ENCODE measurements around the gene NFKB1.
"Not testable (repeated sequence)": the region's sequence is repeated elsewhere in the genome, so short reads cannot be mapped to it uniquely, and the experiment has no call there.

The NFKB1 gene

DNA sequence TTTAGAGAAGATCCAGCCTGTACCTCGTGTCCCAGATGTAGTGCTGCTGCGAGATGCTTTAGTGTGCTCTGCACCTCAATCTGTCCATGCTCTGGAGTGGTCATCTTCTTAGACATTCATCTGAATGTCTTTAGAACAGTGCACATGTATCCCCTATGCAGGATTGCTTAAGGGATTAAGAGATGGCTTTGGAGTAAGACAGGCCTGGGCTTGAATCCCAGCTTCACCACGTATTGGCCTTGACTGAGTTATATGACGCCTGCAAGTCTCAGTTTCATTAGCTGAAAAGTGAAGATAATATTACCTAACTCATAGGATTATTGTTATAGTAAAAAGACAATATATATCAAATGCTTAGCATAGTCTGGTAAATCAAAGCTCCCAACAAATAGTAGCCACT lies 98.3 kb downstream of the NFKB1 start:
- DNase-seq (no peak), ATAC-seq (no peak)

DNA sequence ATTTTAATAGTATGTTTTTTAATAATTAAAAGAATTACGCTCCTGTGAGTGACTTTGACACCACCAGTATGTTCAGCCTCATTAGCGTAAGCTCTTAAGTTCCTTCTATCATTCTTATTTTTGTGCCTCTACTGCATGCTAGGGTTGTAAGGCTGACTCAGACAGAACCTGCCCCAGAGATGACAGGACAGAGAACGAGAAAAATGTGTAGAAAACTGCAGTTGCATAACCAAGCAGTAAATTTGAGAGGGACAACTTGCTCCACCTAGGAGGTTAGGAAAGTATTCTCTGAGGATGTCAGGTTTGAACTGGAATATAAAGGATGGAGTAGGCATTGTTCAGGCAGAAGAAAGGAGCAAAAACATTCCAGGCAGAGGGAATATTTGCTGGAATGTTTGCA lies 98.7 kb downstream of the NFKB1 start:
- ATAC-seq = no peak
- DNase-seq = no peak

DNA sequence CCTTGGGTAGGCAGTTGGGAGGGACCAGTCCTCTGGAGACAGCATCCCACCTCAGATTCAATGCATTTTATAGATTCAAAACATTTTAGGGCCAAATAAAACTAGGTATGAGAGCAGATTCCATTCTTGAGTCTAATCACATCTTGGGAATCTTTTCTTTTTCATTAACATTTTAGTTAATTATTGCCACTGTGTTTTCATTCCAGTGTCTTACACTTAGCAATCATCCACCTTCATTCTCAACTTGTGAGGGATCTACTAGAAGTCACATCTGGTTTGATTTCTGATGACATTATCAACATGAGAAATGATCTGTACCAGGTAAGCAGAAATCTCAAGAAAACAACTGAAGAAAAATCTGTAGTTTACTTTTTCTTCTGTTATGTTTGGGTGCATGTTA lies 99.5 kb downstream of the NFKB1 start:
- DNase-seq = no peak
- ATAC-seq = no peak

DNA sequence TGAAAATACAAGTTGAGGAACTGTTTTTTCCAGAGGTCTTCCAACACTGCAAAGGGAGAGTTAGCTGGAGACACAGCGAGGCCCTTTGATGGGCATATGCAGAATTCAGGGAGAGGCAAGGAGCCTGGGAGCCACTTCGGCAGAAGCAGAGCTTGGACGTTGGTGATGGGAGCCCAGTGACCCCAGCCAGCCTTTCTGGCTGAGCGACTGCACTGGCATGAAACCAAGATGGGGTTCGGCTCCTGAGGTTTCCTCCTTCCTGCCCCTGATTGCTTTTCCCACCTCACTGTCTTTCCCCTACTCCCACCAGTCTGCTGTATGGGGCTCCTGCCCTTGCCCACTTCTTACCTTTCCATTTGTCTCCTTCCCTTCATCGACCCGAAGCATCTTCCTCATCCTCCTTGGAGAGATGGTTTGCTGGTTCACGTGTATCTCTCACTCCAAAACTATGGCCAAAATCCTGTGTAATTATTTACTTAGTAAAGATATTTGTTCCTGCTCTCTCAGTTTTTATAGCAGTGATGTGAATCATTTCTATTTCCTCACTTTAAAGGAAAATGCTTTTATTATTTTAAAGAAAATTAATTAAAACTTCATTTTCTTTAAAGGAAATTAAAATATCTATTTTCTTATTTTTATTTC lies 100.5 kb downstream of the NFKB1 start:
- ATAC-seq = no peak

DNA sequence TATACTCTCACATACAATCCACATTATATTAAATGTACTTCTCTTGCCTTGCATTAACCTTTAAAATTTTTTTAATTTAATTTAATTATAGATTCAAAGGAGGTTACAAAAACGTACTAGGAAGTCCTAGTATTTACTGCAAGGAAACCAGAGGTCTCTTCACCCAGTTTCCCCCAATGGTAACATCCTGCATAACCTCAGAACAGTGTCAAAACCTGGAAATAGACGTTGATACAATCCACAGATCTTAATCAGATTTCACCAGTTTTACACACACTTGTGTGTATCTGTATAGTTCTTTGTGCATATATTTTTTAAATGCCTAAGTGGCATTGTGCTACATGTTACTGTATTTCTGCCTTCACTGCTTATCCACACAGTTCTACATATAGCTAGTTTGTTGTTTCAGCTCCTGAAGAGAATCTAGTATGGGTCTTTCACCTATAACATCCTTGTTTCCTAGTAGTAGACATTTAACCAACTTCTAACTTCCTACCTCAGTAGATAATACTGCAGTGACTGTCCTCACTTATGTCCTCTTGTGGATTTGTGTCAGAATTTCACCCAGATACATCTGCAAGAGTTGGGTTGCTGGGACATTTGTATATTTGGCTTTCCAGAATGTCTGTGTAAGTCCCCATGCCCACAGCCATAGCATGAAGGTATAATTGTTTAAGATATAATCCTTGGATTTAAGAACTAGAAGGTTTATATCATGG lies 103.2 kb downstream of the NFKB1 start:
- ATAC-seq (no peak), DNase-seq (no peak)

More for the DNA sequence above, 100.5 kb downstream of the NFKB1 start:
- no peak for DNase-seq

DNA sequence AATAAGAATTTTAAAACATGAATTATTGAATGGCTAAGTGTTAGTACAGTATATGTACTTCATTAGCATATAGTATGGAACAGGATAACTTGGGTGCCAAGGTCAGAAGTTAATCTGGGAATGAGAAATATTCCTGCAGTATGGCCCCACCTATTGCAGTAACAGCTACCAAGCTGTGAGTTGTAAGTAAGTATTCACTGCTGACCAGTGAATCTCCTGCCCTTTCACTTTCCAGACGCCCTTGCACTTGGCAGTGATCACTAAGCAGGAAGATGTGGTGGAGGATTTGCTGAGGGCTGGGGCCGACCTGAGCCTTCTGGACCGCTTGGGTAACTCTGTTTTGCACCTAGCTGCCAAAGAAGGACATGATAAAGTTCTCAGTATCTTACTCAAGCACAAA lies 105.1 kb downstream of the NFKB1 start:
- no peak for DNase-seq
- no peak for ATAC-seq

DNA sequence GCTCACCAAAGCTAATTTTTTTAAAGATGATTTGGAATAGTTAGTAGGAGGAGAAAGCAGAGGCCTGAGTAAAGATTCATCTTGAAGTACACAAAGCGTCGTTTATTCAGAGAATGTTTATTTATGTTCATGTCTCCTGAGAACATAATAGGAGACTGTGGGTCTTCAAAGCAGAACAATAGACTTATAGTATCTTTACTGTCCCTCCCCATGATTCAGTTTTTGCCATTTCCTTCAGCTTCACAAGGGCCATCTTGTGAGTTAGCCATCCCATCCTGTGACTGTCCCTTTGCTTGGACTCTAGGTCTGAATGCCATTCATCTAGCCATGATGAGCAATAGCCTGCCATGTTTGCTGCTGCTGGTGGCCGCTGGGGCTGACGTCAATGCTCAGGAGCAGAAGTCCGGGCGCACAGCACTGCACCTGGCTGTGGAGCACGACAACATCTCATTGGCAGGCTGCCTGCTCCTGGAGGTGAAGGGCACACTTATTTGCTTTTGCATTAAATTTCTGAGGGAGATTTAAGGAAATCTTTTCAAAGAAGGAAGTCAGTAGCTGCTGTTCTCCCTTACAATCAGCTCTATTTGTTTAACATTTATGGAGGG lies 105.8 kb downstream of the NFKB1 start:
- DNase-seq (no peak), ATAC-seq (no peak)

DNA sequence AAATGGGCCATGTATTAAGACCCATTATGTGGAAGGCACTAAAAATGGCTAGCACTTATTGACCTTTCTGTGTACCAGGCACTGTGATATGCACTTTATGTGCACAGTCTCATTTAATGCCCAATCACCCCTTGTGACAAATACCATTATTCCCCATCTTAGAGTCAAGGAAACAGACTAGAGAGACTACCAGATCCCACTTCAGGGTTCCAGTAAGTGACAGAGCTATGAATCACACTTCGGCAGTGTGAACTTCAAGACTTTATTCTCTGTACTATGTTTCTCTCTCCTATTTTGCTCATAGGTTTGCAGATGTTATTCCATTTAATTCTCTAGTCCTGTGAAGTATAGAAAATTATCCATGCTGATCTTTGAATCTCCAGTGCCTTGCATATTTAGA lies 107.0 kb downstream of the NFKB1 start:
- ATAC-seq (peak; percentile 37), DNase-seq (no peak)

DNA sequence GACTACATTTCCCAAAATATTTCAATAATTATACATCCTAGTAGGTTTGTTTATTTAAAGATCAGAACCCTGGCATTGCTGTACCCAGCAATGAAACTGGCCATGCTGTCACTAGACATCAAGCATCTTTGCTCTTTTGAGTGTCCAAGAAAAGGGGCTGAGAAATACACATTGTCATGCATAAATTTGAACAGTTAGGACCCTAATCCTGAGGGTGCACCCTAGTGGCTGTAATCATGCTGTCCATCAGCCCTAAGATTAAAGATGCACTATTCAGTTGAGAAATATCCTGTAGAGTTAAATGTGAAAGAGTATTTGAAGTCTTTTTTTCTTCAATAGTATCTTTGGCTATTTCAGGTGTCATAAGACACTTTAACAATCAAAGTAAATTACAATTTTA lies 108.8 kb downstream of the NFKB1 start:
- no peak for ATAC-seq
- DNase-seq = no peak

DNA sequence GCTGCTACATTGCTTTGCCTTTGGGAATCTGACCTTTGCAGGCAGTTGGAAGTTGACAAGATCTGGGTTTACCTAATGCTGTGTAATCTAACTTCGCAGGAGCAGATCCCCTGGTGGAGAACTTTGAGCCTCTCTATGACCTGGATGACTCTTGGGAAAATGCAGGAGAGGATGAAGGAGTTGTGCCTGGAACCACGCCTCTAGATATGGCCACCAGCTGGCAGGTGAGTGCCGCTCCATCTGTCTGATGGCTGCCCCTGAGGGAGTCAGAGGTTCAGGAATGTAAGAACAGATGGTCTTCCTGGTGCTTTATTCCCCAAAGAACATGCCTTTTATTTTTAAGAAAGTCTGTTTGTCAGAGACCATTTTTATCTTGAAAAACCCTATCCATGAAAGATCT lies 109.3 kb downstream of the NFKB1 start:
- ATAC-seq (no peak), DNase-seq (no peak)

DNA sequence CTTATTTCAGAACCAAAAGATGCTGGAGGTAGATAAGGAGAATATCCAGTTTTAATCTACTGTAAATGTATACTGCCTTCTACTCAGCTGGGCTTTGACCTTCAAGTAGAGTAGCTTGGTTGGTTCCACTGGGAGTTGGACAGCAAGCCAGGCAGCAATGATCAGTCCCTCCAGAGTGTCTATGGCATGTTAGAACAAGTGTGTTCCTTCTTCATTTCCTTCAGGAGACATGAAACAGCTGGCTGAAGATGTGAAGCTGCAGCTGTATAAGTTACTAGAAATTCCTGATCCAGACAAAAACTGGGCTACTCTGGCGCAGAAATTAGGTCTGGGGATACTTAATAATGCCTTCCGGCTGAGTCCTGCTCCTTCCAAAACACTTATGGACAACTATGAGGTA lies 111.1 kb downstream of the NFKB1 start:
- ATAC-seq = no peak
- DNase-seq = no peak

DNA sequence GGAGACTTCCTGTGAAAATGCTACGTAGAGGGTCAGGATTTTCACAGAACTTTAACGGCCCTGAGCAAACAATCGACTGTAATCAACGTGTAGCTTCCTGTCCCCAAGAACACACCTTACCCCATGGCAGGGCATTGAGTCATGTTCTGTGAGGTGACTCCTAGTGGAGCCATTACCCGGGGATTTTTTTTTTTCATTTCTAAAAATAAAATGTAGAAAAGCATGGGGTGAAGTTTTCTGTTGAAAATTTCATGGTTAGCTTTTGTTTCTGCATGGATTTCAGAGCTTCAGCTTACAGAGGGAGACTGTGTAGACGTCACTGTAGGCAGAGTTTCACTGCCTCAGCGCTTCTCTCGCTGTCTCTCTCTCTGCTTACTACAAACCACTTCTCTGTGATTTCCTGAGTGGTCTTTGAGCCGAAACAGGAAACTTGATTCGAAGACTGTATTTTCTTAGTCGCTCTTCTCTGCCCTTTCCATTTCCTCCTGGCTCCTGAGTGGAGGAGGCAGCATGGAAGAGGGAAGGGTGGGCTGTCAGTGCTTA lies 111.7 kb downstream of the NFKB1 start:
- DNase-seq (no peak), ATAC-seq (peak; percentile 84)

DNA sequence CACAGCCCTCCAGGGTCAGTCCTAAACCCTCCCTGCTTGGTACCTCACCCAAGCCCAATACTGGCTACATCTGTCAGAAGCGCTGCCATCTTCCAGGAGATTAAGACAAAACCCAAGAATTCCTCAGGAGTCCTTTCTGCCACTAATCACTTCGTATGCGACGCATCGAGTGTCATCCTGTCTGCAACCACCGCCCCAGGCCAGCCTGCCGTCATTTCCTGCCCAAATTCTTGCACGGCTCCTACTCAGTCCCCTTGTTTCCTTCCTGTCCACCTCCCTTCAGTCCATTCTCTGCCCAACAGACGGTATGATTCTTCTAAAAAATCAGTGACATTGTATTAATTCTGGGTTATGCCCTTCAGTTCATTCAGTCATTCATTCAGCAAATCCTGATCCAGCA lies 113.6 kb downstream of the NFKB1 start:
- DNase-seq (no peak), ATAC-seq (no peak)

DNA sequence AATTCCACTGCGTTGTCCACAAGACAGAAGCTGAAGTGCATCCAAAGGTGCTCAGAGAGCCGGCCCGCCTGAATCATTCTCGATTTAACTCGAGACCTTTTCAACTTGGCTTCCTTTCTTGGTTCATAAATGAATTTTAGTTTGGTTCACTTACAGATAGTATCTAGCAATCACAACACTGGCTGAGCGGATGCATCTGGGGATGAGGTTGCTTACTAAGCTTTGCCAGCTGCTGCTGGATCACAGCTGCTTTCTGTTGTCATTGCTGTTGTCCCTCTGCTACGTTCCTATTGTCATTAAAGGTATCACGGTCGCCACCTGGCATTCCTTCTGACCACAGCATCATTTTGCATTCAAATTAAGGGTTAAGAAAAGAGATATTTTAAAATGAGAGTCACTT lies 115.5 kb downstream of the NFKB1 start:
- DNase-seq (no peak), ATAC-seq (no peak)

DNA sequence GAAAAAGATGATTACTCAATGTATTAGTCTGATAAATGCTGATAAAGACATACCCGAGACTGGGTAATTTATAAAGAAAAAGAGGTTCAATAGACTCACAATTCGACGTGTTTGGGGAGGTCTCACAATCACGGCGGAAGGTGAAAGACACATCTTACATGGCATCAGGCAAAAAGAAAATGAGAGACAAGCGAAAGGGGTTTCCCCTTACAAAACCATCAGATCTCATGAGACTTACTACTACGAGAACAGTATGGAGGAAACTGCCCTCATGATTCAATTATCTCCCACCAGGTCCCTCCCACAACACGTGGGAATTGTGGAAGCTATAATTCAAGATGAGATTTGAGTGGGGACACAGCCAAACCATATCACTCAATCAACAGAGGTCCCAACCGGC lies 117.9 kb downstream of the NFKB1 start:
- DNase-seq, ATAC-seq: not testable (repeated sequence)

DNA sequence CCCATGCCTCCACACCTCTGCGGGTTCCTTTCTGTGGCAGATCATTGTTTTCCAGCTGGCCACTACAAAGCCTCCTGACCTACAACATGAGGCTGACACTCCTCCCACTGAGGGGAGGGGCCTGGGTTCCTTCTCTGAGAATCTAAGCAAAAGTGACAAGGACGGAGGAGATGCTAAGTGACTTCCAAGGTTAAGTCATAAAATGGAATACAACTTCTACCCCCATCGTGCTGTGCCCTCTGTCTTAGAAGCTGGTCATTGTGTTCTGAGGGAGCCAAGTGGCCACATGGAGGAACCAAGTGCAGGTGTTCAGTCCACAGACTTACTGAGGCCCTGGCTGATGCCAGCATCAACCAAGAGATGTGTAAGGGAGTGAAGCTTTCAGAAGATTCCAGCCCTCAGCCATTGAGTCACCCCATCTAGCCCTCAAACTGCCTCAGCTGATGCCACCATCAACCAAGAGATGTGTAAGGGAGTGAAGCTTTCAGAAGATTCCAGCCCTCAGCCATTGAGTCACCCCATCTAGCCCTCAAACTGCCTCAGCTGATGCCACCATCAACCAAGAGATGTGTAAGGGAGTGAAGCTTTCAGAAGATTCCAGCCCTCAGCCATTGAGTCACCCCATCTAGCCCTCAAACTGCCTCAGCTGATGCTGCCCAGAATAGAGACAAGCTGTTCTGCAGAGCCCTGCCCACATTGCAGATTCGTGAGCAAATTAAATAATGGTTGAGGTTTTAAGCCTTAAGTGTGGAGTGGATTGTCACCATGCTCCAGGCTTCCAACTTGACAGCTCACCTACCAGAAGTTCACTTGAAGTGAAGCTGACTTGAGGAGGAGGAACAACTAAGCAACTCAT lies 118.8 kb downstream of the NFKB1 start:
- ATAC-seq = peak; percentile 83
- not testable (repeated sequence) for DNase-seq

DNA sequence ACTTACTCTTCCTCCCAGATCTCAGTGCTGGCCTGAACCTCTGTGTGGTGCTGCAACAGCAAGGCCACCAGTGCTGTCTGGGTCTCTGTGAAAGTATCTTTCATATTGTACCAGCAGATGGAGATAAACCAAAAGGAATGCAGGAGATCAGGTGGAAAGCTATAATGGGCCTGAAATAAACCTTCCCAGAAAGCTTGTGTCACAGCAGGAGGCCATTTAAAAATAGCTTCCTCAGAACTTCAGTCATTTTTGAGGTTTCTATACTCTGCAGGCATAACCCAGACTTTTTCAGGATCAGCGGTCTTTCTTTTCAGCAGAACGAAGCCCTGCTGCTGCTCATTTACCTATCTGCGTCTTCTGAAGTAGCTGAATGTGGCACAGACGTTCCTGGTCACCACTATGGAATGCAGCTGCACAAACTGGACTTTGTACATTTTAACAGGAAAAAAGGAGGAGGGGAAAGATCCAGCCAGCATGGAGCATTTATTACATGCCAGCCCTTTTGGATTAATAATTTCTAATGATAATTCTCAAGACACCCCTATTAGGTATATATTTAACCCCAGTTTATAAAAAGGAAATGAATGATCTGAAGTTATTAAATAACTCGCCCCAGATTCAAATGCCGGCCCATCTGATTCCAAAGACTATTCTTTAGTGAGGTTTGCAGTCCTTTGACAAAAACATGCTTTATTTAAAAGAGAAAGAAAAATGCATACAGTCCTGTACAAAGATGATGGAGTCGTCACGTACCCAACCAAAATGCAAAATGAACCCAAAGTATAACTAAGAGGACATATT lies 119.7 kb downstream of the NFKB1 start:
- ATAC-seq = no peak
- DNase-seq = no peak

DNA sequence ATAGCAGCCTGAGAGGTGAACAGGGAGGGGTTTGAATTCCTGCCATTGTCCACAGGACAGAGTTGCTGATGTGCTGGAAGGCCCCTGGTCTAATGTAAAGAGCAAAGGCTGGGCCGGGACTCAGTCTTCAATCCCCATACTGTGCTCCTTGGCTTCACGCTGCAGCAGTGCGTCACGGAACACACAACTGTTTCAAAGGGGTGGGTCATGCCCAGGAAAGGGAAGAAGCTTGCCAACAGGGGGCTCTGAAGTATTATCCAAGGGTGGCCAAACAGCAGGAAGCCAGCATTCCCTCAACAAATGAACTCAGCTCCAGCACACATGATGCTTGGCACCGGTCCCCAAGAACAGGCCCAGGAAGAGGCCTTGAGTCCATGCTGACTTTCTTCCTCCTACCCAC lies 122.5 kb downstream of the NFKB1 start:
- ATAC-seq = no peak

DNA sequence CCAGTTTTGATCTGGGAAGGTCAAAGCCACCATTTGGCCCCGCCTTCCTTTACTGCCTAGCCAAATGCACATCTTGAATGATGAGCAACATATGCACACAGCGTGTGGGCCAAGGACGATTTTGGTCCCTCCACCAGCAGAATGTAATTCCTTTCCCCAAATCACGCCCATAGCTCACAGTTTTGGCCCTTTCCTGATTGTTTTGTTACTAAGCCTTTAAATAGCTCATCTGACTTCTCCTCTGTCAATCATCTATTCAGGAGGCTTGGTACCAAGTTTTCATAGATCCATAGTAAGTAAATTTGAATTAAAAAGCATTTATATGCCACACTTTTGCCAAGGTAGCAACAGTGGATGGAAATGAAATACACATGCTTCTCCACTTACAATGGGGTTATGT lies 123.3 kb downstream of the NFKB1 start:
- ATAC-seq (no peak), DNase-seq (no peak)

More for the DNA sequence above, 122.5 kb downstream of the NFKB1 start:
- DNase-seq = no peak

DNA sequence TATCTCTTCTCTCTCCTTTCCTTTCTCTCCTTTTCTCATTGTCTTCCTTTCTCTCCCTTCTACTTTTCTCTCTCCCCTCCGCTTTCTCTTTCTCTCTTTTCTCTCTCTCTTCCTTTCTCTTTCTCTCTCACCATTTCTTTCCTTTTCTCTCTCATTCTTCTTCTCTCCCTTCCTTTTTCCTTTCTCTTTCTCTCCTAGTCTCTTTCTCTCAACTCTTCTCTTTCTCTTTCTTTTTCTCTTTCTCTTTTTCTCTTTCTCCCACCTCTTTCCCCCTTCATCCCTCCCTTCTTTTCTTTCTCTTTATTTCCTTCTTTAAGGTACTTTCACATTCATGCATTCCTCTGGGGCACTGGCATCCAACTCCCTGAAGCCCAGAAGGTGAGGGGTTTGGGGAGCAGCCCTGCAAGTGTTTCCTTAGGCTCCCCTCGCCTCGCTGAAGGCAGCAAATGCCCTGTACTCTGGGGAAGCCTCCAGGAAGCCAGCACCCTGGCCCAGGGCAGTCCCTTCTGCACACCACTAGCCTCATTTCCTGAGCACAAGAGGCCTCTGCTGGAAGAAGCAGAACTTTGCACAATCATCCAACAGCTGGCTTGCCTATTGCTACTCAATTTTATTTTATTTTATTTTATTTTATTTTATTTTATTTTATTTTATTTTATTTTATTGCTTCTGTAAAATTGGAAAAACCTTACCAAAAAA lies 124.2 kb downstream of the NFKB1 start:
- peak; percentile 68 for DNase-seq
- ATAC-seq = peak; percentile 88

Data from stimulated activated naive CD8-positive, alpha-beta T cell treated with anti-CD3 and anti-CD28 coated beads, Interleukin-15, Interleukin-2, amounts not matched to agents 100 U/mL and 50 U/mL, for 24 hours (primary cell).